Measurements from ENCODE around the gene ZC3H4. TPM values are rescaled to one million over a fixed set of nuclear protein-coding genes. Genes with fewer than 3 reads are reported as not detected.

Gene ZC3H4
- total RNA-seq, 1 experiment from 2014 or later: 105 TPM

DNA sequence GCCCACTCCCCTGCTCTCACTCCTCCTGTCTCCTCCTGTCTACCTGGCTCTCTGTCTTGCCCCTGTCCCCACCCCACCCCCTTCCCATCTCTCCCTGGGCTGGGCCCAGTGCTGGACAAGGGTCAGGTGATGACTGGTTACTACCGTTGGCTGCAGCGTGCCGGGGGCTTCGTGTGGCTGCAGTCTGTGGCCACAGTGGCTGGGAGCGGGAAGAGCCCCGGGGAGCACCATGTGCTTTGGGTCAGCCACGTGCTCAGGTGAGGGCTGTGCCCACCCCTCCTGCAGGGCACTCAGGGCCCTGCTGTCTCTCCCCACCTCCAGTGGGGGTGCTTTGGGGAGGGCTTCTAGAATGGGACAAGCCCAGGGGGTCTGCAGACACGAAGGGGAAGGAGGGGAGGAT lies 72.7 kb downstream of the ZC3H4 start:
- no peak overlapping the region for H4K8ac ChIP-seq (replicated peaks; ENCODE audit: insufficient read length, low read depth, low read length)
- H4K20me1 ChIP-seq (ENCODE audit: control insufficient read depth, insufficient read depth, insufficient read length): no peaks in the 10 kb centered on the region
- no peaks in the 10 kb centered on the region for H3K27me3 ChIP-seq (ENCODE audit: insufficient read depth, low read length)
- no CpG with 5 or more reads among the region's 8 CpGs for WGBS (ENCODE audit: extremely low coverage, insufficient read length, low lambda C conversion rate)
- H3K4ac ChIP-seq (ENCODE audit: low read depth, low read length): no peak overlapping the region
- no peak overlapping the region for H2AK5ac ChIP-seq (ENCODE audit: insufficient read length, low read length)
- H3K9me3 ChIP-seq (ENCODE audit: control insufficient read depth, low read depth, low read length): no peaks in the 10 kb centered on the region
- Mint-ChIP-seq H3K27me3 (ENCODE audit: low read depth) (peaks cover 1% of the 10 kb centered on the region), H3K9me3 (no peaks in the 10 kb centered on the region; a peak in 1 of 5 replicates), H3K4me1 (peaks cover 4 to 5% of the 10 kb centered on the region in 2 experiments), H3K36me3 (ENCODE audit: insufficient read depth in 1 of 3, low read depth in 3 of 3) (peaks cover 0 to 10% (median 9%) of the 10 kb centered on the region in 3 experiments; a peak in 4 of 7 replicates), H3K27ac (peak overlapping the region in 1 of 3 experiments; percentile 67; a peak in 1 of 7 replicates), H3K4me3 (no peak overlapping the region)
- H3K4me2 ChIP-seq (ENCODE audit: insufficient read depth, insufficient read length, low read length): no peak overlapping the region
- H4K91ac ChIP-seq (ENCODE audit: insufficient read length, low read depth, low read length): no peak overlapping the region
- peaks cover 3% of the 10 kb centered on the region for H3K23me2 ChIP-seq (ENCODE audit: insufficient read length, low read depth, low read length, poor library complexity, severe bottlenecking)
- H3K56ac ChIP-seq (ENCODE audit: insufficient read length, low read depth, low read length): no peak overlapping the region
- no peaks in the 10 kb centered on the region for H3K79me2 ChIP-seq (ENCODE audit: insufficient read depth, low read length)
- no peak overlapping the region for H4K5ac ChIP-seq (ENCODE audit: insufficient read length, low read depth, low read length)
- no peak overlapping the region for H2BK12ac ChIP-seq (ENCODE audit: insufficient read length, low read depth, low read length)
- DNase-seq: no peak
- no peak overlapping the region for H2BK20ac ChIP-seq (ENCODE audit: low read depth, low read length, poor library complexity, severe bottlenecking)
- H2BK5ac ChIP-seq (ENCODE audit: insufficient read length, low read length): no peak overlapping the region
- H2AFZ ChIP-seq (ENCODE audit: low read length): no peak overlapping the region
- no peak overlapping the region for H3K18ac ChIP-seq (ENCODE audit: insufficient read length, low read depth, low read length)
- H2BK120ac ChIP-seq (ENCODE audit: low read depth, low read length, poor library complexity, severe bottlenecking): no peak overlapping the region
- H3K9ac ChIP-seq (ENCODE audit: extremely low read depth, insufficient read length, low read length): no peak overlapping the region
- H2BK15ac ChIP-seq (ENCODE audit: low read depth, low read length): no peak overlapping the region
- TF ChIP-seq, protein P1, sequence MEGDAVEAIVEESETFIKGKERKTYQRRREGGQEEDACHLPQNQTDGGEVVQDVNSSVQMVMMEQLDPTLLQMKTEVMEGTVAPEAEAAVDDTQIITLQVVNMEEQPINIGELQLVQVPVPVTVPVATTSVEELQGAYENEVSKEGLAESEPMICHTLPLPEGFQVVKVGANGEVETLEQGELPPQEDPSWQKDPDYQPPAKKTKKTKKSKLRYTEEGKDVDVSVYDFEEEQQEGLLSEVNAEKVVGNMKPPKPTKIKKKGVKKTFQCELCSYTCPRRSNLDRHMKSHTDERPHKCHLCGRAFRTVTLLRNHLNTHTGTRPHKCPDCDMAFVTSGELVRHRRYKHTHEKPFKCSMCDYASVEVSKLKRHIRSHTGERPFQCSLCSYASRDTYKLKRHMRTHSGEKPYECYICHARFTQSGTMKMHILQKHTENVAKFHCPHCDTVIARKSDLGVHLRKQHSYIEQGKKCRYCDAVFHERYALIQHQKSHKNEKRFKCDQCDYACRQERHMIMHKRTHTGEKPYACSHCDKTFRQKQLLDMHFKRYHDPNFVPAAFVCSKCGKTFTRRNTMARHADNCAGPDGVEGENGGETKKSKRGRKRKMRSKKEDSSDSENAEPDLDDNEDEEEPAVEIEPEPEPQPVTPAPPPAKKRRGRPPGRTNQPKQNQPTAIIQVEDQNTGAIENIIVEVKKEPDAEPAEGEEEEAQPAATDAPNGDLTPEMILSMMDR (conservative IDR thresholded peaks at IDR 0.05): no peak
- no peak overlapping the region for H3K23ac ChIP-seq (ENCODE audit: insufficient read length, low read depth, low read length)
- no peaks in the 10 kb centered on the region for H3K79me1 ChIP-seq (ENCODE audit: insufficient read depth, low read depth, low read length, poor library complexity, severe bottlenecking)
- H3T11ph ChIP-seq (ENCODE audit: low read length): no peak overlapping the region
- no peak overlapping the region; the same call in 1 of the 2 replicates for H3K14ac ChIP-seq (ENCODE audit: insufficient read depth, low read length)
- no peaks in the 10 kb centered on the region for H3K4me1 ChIP-seq (ENCODE audit: insufficient read depth, low read length)
- H3K27ac ChIP-seq (ENCODE audit: insufficient read length, low read depth, low read length): no peak overlapping the region

Measured in H9 (cell line).